HG03571 (cell line): Measurements from ENCODE around the gene ELP4.
"Not testable (repeated sequence)": the region's sequence is repeated elsewhere in the genome, so short reads cannot be mapped to it uniquely, and the experiment has no call there.

Experiments
- ATAC-seq: cut with Tn5 transposase; IDR thresholded peaks from one replicate; pipeline ENCODE4 v1.9.1; 2021; ENCODE audit not compliant: unreplicated experiment

ELP4 gene

DNA sequence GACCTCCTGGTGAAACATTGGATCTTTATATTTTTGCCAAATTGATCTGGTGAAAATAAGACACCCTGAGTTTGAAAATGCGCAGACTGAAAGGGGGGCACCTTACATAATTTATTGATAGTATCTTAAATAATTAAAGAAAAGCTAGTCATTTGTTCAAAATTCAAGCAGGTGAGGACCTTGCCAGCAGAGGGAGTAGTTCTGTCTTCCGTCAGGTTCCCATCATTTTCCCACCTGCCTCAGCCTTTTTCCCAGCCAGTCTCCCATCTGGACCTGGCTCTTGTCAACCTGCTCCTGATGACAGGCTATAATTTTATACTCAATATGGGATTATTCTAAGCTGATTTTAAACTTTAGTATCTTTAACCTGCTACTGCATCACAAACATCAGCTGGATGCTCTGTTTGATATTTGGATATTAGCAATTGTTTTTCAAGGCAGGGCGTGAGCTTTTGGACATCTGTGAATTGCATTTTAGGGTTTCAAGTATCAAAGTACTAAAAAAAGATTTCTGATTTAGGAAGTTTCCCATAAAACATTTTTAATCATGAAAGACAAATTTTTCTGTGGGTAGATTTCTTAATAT is 132.0 kb downstream of the ELP4 start:
- ATAC-seq = no peak

DNA sequence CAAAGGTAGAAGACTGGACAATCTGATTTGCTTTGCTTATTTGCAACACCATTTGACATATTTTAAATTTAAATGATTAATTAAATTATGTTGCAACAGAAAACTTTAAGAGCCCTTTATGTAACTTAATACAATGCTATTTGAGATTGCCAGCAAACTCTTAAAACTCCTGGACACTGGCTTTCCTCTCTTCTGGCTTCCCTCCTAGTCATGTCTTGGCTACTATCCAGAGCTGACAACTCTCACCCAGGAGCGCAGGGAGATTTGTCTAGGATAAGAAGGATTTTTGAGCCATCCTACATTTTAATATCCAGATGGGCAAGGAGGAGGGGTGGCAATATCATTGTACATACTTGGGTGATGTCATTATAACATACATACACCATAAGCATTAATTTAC is 134.3 kb downstream of the ELP4 start:
- no peak for ATAC-seq

DNA sequence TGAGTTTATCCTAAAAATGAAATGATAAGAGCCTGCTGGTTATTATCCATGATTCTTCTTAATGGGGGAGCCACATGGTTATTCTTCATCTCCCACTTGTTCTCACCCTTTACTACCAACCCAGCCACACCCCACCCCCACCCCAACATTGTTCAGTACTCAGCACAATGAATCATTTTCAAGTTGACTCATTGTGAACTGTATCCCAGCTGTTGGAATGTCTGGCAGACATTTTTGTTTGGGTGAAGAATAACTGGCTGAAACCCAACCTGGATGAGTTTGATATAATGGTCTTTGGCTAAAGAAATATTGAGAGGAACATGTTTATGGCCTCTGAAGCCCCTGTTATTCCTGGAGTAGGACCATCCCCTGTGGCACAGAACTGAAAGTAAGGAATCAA is 136.2 kb downstream of the ELP4 start:
- ATAC-seq = no peak

DNA sequence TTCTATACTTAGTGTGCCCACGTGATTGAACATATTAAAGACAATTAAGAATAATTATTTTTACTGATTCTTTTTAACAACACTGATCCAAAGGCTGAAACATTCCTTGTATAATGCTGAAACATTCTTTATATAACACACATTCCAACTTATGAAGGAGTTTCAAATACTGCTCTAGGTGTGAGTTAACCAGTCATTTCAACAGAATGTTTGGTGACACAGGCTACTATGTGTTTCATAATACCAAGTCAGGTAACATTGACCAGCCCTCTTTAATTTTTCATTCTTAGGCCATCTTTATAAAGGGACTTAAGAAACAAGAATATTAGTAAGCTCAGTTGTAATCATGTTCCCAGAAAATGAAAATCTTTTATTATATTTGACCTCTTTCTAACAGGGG is 136.6 kb downstream of the ELP4 start:
- no peak for ATAC-seq

DNA sequence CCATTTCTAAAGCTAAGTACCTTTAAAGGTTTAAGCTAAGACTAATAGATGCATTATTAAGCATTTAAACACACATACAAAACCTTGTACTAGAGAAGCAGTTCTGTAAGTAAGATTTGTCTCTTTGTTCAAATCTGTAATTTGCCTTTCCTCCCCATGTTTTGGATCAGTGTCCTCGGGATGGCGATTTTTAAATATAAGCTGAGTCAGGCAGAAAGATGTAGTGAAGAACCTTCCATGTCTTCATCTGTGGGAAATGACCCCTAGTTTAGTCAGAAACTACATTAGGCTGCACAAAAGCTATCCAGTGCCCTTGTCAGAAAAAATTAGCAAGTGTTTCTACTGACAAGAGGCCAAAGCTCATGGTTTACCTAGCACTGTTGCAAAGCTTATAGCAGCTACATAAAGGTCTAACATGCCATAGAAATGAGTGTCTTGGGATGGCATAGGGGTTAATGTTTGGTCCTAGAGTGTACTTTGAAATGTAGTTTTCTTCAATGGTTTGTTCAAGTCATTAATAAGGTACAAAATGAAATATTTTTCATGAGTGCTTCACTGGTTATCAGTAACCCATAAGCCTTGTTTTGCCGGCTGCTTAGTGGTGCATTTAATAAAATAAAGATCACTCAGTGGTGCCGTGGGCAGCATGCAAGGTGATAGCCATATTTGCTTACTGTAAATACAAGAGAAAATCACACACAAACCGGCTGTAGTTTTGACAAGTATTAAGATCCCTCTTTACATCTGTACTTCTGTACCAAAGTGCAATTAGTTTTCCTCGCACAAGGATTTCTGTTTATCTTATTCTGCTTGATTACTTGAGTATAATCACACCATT is 139.8 kb downstream of the ELP4 start:
- ATAC-seq = no peak

DNA sequence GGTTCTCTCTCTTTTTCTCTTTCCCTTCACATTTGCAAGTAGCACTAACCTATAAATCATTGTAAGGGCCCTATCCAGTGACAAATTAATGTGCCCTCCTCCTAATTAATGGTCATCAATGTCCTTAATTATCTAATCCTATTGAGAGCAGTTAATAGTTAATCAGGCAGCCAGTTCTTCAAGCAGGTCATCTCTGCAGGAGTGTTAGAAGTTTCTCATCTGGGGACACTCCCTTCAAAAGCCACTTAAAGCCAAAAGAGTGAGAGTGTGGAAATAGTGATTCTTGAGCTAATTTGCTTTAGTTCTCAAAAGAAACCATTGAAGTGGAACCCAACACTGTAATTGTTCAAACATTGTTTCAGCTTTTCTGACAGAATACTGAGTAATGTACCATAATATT is 141.6 kb downstream of the ELP4 start:
- ATAC-seq = no peak

DNA sequence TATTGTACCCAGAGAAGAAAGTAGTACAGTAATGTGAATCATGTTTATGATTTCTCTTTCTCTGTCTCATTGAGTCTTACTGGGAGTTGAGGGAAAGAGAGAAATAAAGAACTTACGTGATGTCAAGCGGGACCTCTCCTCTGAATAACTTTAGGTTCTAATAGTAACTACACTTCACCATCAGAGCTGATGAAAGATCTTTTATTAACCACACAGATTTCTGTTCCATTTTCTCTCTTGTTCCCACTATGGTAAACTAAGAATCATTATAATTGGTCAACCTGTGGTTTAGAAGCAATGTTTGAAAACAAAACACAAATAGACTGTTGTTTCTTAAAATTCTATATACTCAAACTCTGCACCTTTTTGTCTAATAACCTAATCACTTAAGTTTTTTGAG is 142.3 kb downstream of the ELP4 start:
- peak; percentile 59 for ATAC-seq

DNA sequence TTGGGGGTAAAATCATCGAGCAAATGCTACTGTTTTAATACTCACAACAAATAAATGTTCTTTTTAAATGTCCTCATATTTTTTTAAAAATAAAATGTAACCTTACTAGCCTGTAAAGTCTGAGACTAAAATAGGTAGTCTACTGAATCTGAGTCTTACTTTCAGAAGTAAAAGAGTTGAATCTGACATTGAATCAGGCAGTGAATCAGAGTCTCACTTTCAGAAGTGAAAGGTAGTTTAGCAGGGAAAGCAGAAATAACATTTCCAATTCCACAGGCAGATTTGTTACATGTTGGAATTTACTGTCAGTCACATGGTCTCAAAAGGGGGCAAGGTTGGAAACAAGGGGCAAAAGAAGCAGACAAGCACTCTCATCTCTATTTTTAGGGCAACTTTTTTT is 143.0 kb downstream of the ELP4 start:
- no peak for ATAC-seq

DNA sequence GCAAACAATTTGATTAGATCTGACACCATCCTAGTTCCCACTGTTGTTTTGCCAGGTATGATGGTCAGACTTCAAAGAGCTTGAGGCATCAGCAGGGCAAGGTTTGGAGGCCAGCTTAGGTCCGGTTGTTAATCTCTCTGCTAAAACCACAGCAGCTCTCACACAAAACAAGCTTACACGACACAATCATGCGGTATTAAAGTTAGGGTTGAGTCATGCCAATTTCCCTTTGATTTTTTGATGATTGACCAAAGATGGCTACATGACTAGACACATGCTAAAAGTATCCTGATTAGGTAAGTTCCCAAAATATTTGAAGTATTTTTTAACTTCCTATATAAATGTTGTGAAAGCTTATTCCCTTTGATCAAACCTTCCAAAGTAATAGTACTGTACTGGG is 145.9 kb downstream of the ELP4 start:
- ATAC-seq = no peak

DNA sequence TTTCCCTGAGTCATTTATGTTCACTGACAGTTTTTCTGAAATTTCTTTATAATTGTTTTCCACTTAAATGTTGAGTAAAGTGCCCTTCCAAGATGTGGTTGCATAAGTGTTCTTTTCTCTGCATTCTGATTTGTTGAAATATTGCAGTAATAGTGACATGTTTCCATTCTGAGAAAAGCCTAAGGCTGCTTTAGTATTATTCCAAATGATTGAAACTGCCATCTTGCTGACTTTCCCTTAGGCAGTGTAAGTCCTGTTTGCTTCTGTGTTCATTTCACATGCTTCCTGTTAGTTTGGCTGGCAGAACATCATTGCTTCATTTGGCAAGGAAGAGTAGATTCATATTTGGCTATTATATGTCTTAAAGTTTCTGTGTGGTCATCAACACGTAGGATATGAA is 146.5 kb downstream of the ELP4 start:
- no peak for ATAC-seq

DNA sequence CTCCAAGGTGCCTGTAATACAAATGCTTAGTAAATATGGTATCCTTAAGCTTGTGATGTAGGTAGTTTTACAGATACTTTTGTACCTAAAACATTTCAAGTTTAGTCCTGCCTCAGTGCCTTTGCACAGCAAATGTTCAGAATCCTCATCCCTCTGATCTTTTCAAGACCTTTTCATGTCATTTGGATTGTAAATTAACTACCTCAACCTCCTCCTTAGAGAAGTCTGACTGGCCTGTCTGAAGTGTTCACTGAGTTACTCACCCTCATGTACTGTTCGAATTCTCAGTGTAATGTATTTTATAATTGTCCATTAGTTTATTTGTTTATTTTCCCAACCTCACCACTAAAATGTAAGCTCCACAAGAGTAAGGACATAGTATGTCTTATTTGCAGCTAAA is 147.5 kb downstream of the ELP4 start:
- ATAC-seq = no peak

DNA sequence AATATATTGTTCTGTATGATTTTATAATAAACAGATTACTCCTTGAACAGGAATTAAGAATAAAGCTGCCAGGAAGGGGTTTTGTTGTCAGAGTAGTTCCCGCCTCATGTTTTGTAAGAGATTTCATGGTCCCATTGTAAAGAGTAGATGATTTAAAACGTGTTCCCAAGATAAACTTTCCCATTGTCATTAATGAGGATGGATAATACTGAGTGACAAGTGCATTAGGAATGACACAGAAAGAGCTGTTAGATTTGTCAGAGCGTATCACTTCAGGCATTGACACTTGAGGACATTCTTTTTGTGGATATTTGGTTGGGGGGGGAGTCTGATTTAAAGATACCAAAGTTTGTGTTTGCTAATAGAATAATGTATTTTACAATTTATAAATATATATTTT is 154.6 kb downstream of the ELP4 start:
- no peak for ATAC-seq

DNA sequence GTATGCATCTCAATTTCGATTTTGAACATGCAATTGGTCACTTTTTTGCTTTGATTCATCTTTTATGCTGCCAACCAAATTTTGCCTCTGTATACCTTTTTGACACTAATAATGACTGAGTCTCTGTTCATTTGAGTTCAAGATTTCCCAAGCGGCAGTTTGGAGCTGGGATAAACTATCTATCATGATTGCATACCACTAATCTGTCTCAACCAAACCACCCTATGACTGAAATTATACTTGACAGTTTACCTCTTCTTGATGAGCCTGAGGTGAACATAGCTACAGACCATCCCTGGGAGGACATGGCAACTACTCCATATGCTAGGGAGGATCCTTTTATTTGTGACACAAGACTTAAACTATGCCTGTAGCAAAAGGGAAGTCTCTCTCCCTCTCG is 155.4 kb downstream of the ELP4 start:
- no peak for ATAC-seq

DNA sequence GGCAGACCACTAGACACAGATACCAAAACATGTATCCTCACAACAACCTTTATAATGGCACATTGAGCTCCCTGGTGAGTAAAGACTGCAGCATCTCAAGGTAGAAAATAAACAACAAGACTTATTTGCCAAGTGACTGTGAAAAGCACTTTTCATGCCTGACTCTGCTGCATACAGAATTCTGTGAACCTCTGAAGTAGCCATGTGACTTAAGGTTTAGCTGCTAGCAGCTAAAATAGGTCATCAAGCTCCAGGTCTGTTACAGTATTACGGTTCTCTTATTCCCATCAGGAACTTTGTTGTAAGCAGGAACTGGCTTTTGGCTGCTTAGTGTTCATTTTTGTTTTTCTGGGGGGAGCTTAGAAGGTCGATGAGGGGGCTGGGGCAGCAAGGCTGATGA is 162.1 kb downstream of the ELP4 start:
- no peak for ATAC-seq

DNA sequence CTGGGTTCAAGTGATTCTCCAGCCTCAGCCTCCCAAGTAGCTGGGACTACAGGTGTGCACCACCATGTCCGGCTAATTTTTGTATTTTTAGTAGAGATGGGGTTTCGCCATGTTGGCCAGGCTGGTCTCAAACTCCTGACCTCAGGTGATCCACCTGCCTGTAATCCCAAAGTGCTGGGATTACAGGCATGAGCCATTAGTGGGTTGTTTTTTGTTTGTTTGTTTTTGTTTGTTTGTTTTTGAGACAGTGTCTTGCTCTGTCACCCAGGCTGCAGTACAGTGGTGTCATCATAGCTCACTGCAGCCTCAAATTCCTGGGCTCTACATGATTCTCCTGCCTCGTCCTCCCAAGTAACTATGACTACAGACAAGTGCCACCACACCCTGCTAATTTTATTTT is 163.5 kb downstream of the ELP4 start:
- not testable (repeated sequence) for ATAC-seq

DNA sequence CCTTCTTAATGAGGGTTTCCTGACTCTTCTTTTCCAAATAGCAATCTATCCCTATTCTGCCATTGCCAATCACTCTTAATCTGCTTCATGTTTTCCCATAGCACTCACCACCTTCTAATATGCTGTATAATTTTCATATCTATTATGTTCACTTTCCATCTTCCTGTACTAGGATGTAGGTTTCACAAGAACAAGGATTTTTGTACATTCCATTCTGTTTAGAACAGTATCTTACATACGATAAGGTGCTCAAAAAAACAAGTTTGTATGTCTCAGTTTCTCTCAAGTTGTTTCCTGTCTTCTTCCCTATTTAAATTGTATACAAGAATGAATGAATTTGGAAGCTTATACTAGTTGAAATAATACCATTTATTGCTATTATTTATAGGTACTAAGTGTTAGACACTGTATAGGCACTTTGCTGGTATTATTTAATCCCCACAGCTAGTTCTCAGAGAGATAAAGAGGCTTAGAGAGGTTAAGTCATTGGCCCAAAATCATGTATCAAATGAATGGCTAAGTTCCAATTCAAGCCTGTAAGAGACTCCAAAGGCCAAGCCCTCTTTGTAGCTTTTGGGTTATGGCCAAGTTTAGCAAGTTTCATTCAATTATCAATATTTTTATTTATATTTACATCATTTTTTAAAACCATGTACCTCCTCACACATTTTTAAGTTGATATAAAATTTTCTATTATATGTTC is 166.9 kb downstream of the ELP4 start:
- no peak for ATAC-seq

DNA sequence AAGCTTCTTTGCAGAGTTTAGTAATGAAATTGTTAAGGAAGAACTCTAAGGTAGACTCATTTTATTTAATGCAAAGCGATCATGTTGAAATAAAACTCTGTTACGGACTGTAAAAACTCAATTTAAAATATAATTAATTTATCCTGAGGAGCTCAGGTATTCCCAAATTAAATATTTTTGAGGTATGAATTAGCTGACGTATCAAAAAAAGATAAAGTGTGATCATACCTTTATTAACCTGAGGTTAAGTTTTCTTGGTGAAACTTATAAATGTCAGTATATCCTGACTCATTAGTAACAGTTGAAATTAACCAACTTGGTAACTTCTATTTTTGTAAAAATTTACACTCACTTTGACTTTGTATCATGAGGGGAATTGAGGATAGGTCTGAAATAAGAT is 171.2 kb downstream of the ELP4 start:
- no peak for ATAC-seq

DNA sequence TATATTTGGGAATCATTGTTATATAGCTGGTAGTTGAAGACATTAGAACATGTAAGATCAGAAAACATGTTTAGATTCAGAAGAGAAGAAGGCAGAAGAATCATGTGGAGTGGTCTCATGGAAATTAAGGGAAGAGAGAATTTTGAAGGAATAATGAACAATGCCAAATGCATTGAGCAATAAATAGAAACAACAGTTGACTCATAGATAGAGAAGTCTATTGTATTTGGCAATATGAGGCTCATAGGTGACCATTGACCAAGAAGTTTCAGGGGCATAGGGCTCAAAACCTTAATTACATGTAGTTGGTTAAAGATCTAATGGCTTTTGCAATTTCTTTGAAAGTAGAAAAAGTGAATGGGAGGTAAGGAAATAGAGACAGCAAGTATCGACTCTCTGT is 177.7 kb downstream of the ELP4 start:
- ATAC-seq = no peak

DNA sequence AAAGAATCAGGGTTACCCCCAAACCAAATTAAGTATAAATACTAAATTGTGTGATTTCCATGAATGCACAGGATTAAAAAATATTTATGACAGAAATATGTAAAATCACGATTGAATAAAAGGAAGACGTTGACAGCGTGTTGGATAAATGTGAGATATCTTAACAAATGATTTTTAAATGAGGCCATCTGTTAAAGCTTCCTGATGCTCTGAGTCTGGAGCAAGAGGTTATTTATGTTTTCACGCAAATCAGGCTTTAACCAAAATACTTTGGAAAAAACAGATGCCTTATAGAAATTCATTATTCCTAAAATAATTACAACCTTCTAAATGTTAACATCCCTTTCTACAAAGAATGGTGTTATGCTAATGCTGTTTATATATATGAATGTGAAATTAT is 178.3 kb downstream of the ELP4 start:
- ATAC-seq = no peak

DNA sequence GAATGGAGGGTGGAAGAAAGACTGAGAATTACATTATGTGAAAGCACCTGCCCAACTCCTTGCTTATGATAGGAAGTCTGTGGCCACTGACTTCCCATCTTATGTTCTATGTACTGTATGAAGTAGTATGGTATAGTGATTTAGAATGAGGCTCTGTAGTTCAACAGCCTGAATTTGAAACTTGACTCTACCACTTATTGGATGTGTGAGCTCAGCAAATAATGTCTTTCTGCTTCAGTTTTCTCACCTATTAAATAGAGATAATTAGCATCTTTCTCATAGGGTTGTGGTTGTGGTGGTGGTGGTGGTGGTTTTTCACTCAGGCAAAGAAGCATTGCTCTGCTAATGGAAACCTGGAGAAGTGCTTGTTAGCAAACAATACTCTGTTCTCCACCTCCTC is 180.0 kb downstream of the ELP4 start:
- no peak for ATAC-seq

DNA sequence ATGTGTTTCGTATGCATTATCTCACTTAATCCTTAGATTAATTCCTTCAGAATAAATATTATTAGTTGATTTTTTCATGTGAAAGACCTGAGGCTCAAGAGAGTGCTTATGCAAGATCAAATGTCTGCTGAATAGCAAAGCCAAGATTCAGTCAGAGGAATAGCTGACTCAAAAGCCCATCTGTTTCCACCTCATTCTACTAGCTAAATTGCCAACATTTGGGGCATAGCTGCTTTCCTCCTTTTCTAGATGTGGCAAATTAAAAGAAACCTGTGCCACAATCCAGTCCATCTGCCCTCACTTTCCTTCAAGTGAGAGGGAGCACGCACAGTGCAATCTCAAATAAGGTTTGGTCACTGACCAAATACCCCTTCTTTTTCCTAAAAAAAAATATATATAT is 180.5 kb downstream of the ELP4 start:
- ATAC-seq = no peak

DNA sequence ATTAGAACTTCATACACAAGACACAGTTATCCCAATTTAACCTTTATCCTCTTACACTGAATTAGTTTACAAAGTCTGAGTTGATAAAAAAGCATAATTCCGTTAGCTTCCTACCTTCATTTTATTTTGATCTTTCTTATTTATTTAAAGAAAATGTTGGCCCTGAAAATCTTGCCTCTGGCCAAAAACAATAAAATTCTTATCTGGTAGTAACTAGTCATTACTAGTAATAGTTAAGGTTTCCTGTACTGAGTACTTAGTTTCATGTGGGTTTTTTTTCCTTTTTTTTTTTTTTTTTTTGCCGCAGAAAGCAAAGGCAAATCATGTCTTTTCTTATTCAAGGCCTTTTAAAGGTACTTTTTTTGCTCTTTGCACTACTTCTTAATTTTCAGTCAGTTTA is 180.9 kb downstream of the ELP4 start:
- no peak for ATAC-seq
